Measurements from ENCODE around the gene ETV6. TPM values are rescaled to one million over a fixed set of nuclear protein-coding genes. Genes with fewer than 3 reads are reported as not detected.

Gene ETV6
- total RNA-seq, 2 experiments from 2014 or later, result 17.1 to 19.3 TPM

DNA sequence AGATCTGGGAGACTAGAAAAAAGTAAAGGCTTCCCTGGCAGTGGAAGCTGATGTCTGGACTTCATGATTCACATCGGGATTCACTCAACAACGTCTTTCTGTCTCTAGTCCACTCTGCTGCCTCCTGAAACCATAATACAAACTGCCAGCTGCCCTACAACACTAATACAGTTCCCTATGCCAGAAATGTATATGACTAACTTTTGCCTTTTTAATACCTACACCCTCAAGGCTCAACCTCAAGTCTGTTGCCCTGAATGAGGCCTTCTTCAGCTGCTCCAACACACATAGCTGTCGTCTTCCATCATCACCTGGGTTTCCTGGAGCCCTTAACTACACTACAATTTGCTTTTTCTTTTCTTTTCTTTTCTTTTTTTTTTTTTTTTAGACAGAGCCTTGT lies 238.6 kb downstream of the ETV6 start:
- H3K4me1 ChIP-seq (ENCODE audit: insufficient read depth, low read length, poor library complexity, severe bottlenecking), result peaks cover 52% of the 10 kb centered on the region
- no peak overlapping the region for H3K4me2 ChIP-seq (ENCODE audit: low read length)
- H3K9me2 ChIP-seq (ENCODE audit: insufficient read depth, low read length), result no peaks in the 10 kb centered on the region
- intact Hi-C loops (cut with micrococcal nuclease; ENCODE audit: unreplicated experiment), result no loop called here
- H3K4me3 ChIP-seq (ENCODE audit: low read depth, low read length, poor library complexity, severe bottlenecking), result no peak overlapping the region
- ChIA-PET POLR2A (no interaction called here), CTCF (ENCODE audit: unreplicated experiment) (no interaction called here)
- H3K79me2 ChIP-seq (ENCODE audit: insufficient read depth, low read depth, low read length), result no peaks in the 10 kb centered on the region
- no TSS peak for BruUV-seq (replicated peaks)
- H3K9me3 ChIP-seq (ENCODE audit: low read length), result no peaks in the 10 kb centered on the region; the same call in 1 of the 2 replicates
- H3K27ac ChIP-seq (ENCODE audit: low read depth, low read length, poor library complexity, severe bottlenecking), result no peak overlapping the region
- TF ChIP-seq, protein P1, sequence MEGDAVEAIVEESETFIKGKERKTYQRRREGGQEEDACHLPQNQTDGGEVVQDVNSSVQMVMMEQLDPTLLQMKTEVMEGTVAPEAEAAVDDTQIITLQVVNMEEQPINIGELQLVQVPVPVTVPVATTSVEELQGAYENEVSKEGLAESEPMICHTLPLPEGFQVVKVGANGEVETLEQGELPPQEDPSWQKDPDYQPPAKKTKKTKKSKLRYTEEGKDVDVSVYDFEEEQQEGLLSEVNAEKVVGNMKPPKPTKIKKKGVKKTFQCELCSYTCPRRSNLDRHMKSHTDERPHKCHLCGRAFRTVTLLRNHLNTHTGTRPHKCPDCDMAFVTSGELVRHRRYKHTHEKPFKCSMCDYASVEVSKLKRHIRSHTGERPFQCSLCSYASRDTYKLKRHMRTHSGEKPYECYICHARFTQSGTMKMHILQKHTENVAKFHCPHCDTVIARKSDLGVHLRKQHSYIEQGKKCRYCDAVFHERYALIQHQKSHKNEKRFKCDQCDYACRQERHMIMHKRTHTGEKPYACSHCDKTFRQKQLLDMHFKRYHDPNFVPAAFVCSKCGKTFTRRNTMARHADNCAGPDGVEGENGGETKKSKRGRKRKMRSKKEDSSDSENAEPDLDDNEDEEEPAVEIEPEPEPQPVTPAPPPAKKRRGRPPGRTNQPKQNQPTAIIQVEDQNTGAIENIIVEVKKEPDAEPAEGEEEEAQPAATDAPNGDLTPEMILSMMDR (conservative IDR thresholded peaks at IDR 0.05; ENCODE audit: low read length), result no peak
- TF ChIP-seq EZH2phosphoT487 (IDR thresholded peaks at IDR 0.05; ENCODE audit: borderline replicate concordance, low read depth, low read length), result no peak
- no peak for DNase-seq (ENCODE audit: low spot score)
- H2AFZ ChIP-seq (ENCODE audit: low read length), result no peak overlapping the region
- peaks cover 75% of the 10 kb centered on the region for H3K36me3 ChIP-seq (ENCODE audit: insufficient read depth, low read length)
- no peaks in the 10 kb centered on the region for H4K20me1 ChIP-seq (ENCODE audit: insufficient read depth, low read length)

DNA sequence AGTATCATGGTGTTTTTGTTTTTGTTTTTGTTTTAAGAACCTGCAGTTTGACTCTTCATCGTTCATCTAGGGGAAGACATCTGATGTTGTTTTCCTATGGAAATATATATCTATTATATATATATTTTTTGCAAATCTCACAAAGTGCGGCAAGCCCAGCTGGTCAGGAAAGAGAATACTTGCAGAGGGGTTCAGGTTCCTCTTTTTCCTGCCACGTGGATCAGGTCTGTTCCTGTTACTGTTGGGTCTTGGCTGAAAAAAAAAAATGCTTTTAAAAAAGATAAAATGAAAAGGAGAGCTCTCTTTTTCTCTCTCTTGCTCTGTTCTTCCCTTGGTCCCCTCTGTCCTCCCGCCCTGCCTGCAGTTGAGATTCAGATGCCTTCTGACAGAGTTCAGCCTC lies 241.9 kb downstream of the ETV6 start:
- TF ChIP-seq, protein P1 (conservative IDR thresholded peaks at IDR 0.05; ENCODE audit: low read length), result no peak
- TF ChIP-seq EZH2phosphoT487 (IDR thresholded peaks at IDR 0.05; ENCODE audit: borderline replicate concordance, low read depth, low read length), result no peak
- H3K9me3 ChIP-seq (ENCODE audit: low read length), result no peaks in the 10 kb centered on the region; the same call in 1 of the 2 replicates
- H3K9me2 ChIP-seq (ENCODE audit: insufficient read depth, low read length), result no peaks in the 10 kb centered on the region
- peak; percentile 74 for DNase-seq (ENCODE audit: low spot score)
- H3K36me3 ChIP-seq (ENCODE audit: insufficient read depth, low read length), result peaks cover 50% of the 10 kb centered on the region
- BruUV-seq (replicated peaks), result no TSS peak
- POLR2A ChIA-PET, result interaction anchor here (0.6 to 2.0 kb wide), 9 partner anchors 17 to 1535 kb away, joined by 3 to 7 read pairs (median 4); no protein-coding TSS in a partner anchor
- H2AFZ ChIP-seq (ENCODE audit: low read length), result peak overlapping the region; percentile 22; the same call in 1 of the 2 replicates
- intact Hi-C loops (cut with micrococcal nuclease; ENCODE audit: unreplicated experiment), result loop anchor here (5.0 kb wide), 3 partner anchors 54 to 239 kb away; no protein-coding TSS in a partner anchor
- H3K4me1 ChIP-seq (ENCODE audit: insufficient read depth, low read length, poor library complexity, severe bottlenecking), result peaks cover 75% of the 10 kb centered on the region
- peak overlapping the region; percentile 98 for H3K27ac ChIP-seq (ENCODE audit: low read depth, low read length, poor library complexity, severe bottlenecking)
- no peaks in the 10 kb centered on the region for H3K79me2 ChIP-seq (ENCODE audit: insufficient read depth, low read depth, low read length)
- H3K4me3 ChIP-seq (ENCODE audit: low read depth, low read length, poor library complexity, severe bottlenecking), result peak overlapping the region; percentile 5
- no peaks in the 10 kb centered on the region for H4K20me1 ChIP-seq (ENCODE audit: insufficient read depth, low read length)
- H3K4me2 ChIP-seq (ENCODE audit: low read length), result peak overlapping the region; percentile 42; the same call in 1 of the 2 replicates
- CTCF ChIA-PET (ENCODE audit: unreplicated experiment), result no interaction called here

DNA sequence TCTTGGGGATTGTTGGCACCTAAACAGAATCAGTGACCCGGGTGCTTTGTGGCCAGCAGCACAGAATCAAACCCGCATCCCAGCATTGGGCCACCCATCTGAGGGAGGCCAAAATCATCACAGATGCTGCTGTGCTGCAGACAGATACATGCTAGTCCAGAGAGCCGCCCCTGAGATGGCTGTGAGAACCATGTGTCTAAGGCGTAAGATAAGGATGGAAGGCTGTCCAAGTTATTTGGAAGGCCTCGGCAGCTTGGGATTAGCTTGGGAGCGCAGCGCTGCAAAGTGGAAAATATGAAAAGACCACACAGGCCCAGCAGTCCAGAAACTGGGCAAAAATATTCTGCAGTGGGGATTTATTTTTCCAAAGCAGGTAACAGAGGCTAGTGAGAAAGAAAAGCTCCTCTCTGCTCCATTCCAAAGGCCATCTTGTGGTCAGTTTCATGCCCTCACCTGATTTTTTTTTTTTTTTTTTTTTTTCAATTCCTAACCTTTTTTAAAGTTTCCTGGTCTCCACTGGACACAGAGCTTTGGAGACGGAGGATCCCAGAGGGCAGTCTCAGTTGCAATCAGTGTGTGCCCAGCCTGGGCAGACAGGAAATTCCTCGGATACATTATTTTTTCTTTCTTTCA lies 242.4 kb downstream of the ETV6 start:
- no TSS peak for BruUV-seq (replicated peaks)
- Histone ChIP-seq H4K20me1 (ENCODE audit: insufficient read depth, low read length) (no peaks in the 10 kb centered on the region), H3K4me2 (ENCODE audit: low read length) (peak overlapping the region; percentile 42; the same call in 1 of the 2 replicates), H3K36me3 (ENCODE audit: insufficient read depth, low read length) (peaks cover 45% of the 10 kb centered on the region), H3K4me1 (ENCODE audit: insufficient read depth, low read length, poor library complexity, severe bottlenecking) (peaks cover 81% of the 10 kb centered on the region), H3K9me3 (ENCODE audit: low read length) (no peaks in the 10 kb centered on the region; the same call in 1 of the 2 replicates), H3K9me2 (ENCODE audit: insufficient read depth, low read length) (no peaks in the 10 kb centered on the region), H3K79me2 (ENCODE audit: insufficient read depth, low read depth, low read length) (no peaks in the 10 kb centered on the region), H3K27ac (ENCODE audit: low read depth, low read length, poor library complexity, severe bottlenecking) (peak overlapping the region; percentile 98), H3K4me3 (ENCODE audit: low read depth, low read length, poor library complexity, severe bottlenecking) (no peak overlapping the region), H2AFZ (ENCODE audit: low read length) (peak overlapping the region; percentile 22; the same call in 1 of the 2 replicates)
- intact Hi-C loops (cut with micrococcal nuclease; ENCODE audit: unreplicated experiment), result loop anchor here (5.0 kb wide), 3 partner anchors 55 to 240 kb away; no protein-coding TSS in a partner anchor
- POLR2A ChIA-PET, result interaction anchor here (0.6 to 2.0 kb wide), 12 partner anchors 10 to 1536 kb away, joined by 3 to 8 read pairs (median 4); no protein-coding TSS in a partner anchor
- DNase-seq (ENCODE audit: low spot score), result no peak
- no peak for TF ChIP-seq EZH2phosphoT487 (IDR thresholded peaks at IDR 0.05; ENCODE audit: borderline replicate concordance, low read depth, low read length)
- TF ChIP-seq, protein P1 (conservative IDR thresholded peaks at IDR 0.05; ENCODE audit: low read length), result peak; percentile 53
- CTCF ChIA-PET (ENCODE audit: unreplicated experiment), result no interaction called here
